Measurements from ENCODE around the gene MAMDC2.

DNA sequence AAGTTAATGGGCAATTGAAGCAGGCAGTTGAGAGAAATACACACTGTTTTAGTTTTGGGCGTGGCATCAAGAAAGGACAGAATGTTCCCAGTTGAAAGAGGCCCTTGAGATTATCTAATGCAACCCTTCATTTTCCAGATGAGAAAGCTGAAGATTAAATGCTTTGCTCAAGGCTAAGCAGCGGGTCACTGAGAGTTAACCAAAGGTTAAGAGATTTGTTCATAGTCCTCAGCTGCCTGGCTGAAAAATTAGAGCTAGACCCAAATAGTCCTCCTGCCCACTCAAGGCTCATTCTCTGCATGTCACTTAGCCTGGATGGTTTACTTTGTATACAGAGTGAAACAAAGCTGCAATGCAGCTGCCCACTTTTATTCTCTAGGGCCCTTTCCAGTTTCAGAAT lies 46.7 kb upstream of the MAMDC2 start:
- TF ChIP-seq POLR2A (IDR thresholded peaks at IDR 0.05) (no peak), CTCF (IDR thresholded peaks at IDR 0.05) (no peak)

Measured in Peyer's patch (tissue), 4 donors.